ENCODE results near the gene INSIG1.

Gene INSIG1

DNA sequence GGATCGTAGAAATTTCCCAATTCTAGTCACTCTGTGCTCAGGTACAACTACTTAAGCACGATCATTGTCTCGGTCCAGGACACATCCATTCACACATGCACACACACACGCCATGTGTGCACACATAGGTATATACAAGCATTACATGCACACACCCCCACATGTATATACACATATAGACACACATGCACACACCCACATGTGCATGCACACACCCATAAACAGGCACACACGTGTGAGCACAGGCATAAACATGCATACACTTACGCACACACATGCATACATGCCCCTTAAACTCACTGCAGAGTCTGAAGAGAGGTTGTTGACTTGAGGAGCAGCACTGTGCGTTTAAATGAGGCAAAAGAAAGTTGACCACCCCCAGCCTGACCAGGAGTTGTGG lies 32.5 kb upstream of the INSIG1 start:
- H3K4me3 ChIP-seq (ENCODE audit: control insufficient read depth, low read depth, low read length): no peak overlapping the region
- no peak for DNase-seq (ENCODE audit: low read depth)
- TF ChIP-seq, protein P1, sequence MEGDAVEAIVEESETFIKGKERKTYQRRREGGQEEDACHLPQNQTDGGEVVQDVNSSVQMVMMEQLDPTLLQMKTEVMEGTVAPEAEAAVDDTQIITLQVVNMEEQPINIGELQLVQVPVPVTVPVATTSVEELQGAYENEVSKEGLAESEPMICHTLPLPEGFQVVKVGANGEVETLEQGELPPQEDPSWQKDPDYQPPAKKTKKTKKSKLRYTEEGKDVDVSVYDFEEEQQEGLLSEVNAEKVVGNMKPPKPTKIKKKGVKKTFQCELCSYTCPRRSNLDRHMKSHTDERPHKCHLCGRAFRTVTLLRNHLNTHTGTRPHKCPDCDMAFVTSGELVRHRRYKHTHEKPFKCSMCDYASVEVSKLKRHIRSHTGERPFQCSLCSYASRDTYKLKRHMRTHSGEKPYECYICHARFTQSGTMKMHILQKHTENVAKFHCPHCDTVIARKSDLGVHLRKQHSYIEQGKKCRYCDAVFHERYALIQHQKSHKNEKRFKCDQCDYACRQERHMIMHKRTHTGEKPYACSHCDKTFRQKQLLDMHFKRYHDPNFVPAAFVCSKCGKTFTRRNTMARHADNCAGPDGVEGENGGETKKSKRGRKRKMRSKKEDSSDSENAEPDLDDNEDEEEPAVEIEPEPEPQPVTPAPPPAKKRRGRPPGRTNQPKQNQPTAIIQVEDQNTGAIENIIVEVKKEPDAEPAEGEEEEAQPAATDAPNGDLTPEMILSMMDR (IDR thresholded peaks at IDR 0.05; ENCODE audit: control insufficient read depth, insufficient read depth, low read depth, low read length, missing control alignments): no peak

DNA sequence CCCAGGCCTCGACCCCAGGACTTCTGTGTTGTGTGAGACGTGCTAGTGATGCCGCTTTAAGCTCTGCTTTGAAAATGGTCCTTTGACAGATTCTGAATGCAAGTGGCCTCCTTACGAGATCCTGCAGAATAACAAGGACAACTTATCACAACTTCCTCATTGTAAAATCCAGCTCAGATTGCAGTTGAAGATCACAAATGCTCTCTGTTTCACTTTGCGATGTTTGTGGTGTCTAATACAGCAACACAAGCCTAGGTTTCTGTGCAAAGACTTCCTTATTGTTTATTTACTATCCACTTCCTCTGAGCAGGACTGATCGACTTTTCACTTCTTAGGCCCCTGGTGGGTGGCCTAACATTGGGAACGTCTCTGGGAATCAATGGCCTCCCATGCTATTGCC lies 31.7 kb upstream of the INSIG1 start:
- H3K4me3 ChIP-seq (ENCODE audit: control insufficient read depth, low read depth, low read length): no peak overlapping the region
- no peak for DNase-seq (ENCODE audit: low read depth)
- TF ChIP-seq, protein P1 (IDR thresholded peaks at IDR 0.05; ENCODE audit: control insufficient read depth, insufficient read depth, low read depth, low read length, missing control alignments): no peak

DNA sequence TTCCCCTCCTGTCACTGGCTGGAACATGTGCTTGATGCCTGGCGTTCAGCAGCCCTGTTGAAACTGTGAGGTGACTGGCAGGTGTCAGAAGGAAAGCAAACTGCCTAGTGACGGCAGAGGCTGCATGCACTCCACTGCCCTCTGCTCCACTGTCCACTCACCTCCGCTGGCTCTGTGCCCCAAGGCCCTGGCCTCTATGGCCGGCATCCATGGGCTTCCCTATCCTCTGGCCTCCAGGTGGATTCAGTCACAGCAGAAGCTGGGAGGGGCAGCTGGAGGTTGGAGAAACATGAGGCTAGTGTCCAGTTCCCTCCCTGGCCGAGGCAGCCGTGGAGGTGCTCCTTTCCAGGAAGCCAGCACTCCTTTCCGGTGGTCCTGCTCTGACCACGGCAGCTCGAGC lies 31.2 kb upstream of the INSIG1 start:
- TF ChIP-seq, protein P1 (IDR thresholded peaks at IDR 0.05; ENCODE audit: control insufficient read depth, insufficient read depth, low read depth, low read length, missing control alignments): no peak
- no peak overlapping the region for H3K4me3 ChIP-seq (ENCODE audit: control insufficient read depth, low read depth, low read length)
- DNase-seq (ENCODE audit: low read depth): no peak

DNA sequence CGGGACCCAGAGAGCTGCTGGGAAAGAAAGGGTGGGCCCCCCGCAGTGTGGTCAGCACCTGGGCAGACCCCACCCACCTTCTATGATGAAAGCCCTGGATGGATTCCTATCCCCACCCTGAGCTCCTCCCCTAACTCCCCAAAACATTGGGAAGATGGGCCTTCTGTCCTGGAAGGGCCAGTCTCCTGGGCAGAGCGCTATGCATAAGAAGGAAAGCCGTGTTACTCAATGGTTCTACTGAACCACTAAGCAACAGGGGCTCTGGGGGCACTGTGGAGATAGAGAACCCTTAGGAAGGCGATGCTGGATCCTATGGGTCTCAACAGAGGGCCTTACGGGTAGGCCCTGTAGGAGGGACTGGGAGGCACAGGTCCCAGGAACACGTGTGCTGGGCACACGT lies 30.7 kb upstream of the INSIG1 start:
- no peak overlapping the region for H3K4me3 ChIP-seq (ENCODE audit: control insufficient read depth, low read depth, low read length)
- TF ChIP-seq, protein P1 (IDR thresholded peaks at IDR 0.05; ENCODE audit: control insufficient read depth, insufficient read depth, low read depth, low read length, missing control alignments): no peak
- DNase-seq (ENCODE audit: low read depth): no peak

DNA sequence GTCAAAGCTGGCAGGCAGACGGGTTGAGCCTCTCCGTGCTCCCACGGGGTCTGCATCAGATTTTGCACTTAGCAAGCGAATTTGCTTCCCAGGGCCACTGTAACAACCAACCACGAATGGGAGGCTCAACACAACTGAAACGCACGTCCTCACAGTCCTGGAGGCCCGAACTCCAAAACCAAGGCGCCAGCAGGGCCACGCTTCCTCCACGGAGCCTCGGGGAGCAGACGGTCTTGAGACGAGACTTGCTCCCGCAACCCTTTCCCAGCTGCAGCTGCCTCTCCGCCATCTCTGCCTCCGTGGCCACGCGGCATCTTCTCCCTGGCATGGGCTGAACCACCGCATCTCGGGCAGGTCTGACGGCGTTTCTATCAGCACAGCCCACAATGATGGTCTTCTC lies 30.2 kb upstream of the INSIG1 start:
- no peak for DNase-seq (ENCODE audit: low read depth)
- TF ChIP-seq, protein P1 (IDR thresholded peaks at IDR 0.05; ENCODE audit: control insufficient read depth, insufficient read depth, low read depth, low read length, missing control alignments): no peak
- no peak overlapping the region for H3K4me3 ChIP-seq (ENCODE audit: control insufficient read depth, low read depth, low read length)

DNA sequence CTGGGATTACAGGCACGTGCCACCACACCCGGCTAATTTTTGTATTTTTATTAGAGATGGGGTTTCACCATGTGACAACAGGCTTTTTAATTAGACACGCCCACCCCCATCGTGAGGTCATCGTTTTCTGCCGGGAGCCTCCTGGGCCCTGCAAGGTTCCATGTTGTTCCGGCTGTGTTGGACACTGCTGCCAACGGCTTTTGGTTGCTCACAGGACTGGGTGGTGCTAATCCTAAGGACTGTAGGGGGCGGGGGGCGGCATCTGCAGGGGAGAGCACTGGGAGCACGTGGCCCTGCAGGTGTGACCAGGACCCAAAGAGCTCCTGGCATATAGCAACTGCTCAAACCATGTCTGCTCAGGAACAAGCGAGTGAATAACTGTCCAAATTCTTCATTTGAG lies 29.5 kb upstream of the INSIG1 start:
- DNase-seq (ENCODE audit: low read depth): no peak
- H3K4me3 ChIP-seq (ENCODE audit: control insufficient read depth, low read depth, low read length): no peak overlapping the region
- TF ChIP-seq, protein P1 (IDR thresholded peaks at IDR 0.05; ENCODE audit: control insufficient read depth, insufficient read depth, low read depth, low read length, missing control alignments): no peak
